GM19438 (cell line): ENCODE results near the gene TFF3.

Experiments used
- ATAC-seq: cut with Tn5 transposase; IDR thresholded peaks from one replicate; pipeline ENCODE4 v1.9.1; 2021; ENCODE audit warnings: low read depth; ENCODE audit not compliant: unreplicated experiment

Gene TFF3, protein sequence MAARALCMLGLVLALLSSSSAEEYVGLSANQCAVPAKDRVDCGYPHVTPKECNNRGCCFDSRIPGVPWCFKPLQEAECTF

DNA sequence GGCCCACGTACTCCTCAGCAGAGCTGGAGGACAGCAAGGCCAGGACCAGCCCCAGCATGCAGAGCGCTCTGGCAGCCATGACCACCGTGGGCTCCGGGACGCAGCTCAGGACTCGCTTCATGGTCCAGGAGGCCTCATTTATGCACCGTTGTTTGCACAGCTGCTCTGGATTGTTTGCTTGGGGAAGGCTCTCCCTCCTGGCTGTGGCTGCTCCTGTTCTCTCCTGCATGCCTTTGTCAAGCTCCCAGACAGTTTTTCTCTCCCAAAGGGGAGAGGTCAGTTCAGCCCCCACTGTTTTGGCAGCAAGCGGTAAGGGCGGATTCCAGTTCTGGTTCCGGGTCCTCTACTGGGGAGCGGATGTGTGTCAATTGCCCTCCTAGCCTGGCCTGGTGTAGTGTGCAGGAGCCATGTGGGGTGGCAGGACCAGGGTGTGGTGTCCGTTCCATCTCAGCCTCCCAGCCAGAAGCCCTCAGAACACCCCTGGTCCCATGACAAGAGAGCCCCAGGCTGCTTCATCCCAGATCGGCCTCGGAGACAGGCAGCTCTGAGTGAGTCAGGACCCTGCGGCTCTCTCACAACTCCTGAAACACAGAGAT lies at the start of gene TFF3:
Gene TFF3, minus strand, starts transcription at position 114 of the 596 bp plus-strand sequence. Its CDS starts 35 bp downstream, at position 79.
- no peak for ATAC-seq

DNA sequence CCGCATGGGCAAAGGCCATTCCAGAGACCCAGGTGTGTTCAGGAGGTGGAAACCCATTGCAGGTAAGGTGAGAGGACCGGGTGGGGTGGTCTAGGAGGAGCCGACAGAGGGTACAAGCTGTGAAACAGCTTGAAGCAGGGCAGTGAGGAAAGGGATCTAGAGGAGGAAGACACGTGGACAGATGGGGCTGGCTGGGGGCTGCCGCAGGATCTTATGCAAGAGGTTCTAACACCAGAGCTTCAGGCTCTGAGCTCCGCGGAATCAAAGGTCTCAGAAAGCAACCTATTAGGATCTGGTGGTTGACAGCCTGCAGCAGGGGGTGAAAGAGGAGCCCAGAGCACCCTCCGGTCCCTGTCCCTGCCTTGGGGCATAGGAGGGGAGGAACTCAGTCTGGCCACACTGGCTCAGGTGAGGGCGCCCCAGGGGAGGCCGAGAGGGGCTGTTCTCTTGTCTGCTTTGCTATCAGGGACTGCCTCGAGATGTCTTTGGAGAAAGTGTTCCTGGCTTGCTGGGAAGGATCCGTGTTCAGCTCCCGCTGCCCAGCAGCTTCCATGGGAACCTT lies 49.2 kb upstream of the TFF3 start:
- no peak for ATAC-seq

DNA sequence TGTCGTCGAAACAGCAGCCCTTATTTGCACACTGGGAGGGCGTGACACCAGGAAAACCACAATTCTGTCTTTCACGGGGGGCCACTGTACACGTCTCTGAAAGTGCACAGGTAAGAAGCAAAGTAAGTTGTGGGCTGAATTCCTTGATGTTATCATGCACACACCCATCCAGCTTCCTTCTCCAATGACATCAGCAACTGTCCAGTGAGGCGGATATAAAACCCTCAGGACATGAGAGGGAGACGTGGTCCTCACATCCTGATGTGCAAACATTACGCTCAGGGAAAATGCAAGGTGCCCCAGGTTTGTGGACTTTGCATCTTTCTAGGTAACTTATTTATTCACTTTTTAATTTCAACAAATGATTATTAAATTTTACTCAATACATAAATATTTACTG lies 48.1 kb upstream of the TFF3 start:
- no peak for ATAC-seq

DNA sequence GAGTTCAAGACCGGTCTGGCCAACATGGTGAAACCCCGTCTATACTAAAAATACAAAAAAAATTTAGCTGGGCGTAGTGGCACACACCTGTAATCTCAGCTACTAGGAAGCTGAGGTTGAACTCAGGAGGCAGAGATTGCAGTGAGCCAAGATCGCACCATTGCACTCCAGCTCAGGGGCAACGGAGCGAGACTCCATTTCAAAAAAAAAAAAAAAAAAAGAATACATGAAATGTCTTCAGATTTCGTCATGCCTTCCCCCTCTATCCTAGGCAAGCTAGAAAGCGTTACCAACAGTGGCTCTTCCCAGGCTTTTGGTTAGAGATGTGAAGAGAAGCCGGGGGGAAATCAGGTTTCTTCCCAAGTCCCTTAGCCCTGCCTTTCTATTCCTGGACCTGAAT lies 47.5 kb upstream of the TFF3 start:
- ATAC-seq, result no peak

DNA sequence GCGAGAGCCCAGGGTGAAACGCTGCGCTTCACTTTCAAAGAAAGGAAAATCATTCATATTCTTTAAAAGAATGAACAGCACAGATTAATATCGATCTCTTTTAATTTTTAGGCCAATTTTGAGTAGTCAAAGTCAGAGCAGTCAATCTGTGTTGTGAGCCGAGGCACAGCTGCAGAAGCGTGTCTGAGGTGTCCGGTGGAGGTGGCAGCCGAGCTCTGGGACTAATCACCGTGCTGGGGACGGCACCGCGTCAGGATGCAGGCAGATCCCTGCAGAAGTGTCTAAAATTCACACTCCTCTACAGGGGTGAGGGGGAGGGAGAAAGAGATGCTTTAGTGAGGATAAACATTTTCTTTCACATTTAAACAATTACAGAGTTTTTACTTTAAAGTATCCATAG lies 47.0 kb upstream of the TFF3 start:
- ATAC-seq, result no peak

DNA sequence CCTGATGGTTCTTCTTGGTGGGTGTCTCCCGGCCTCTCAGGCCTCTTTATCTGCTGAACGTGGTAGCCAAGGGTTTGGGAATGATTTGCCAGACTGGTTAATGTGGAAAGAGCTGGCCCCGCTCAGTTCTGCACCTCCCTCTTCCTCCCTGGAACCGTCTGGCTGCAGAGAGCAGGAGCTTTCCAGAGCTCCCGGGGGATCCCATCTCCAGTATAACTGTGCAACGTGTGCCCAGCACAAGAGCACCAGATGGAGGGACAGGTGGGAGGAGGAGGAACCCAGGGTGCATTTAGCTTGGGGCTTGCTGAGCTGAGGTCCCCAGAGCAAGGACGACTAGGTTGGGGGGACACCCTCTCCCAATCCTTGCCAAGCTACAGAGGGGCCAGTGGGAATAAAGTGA lies 46.1 kb upstream of the TFF3 start:
- no peak for ATAC-seq

DNA sequence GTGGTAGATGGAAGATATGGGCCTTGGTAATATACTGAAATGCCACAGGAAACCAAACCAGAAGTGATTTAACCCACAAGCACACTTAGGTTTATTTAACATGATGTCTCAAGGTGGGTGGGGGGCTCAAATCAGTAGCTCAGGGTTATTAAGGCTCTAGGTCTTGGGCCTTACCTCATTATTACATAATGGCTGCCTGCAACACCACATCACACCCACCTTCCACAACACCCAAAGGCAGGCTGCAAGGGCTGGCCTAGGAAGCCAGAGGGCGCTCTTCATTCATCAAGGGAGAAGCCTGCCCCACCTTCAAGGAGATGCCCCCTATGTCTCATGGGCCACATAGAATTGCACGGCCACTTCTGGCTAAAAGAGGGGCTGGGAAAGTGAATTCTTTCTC lies 45.1 kb upstream of the TFF3 start:
- no peak for ATAC-seq

DNA sequence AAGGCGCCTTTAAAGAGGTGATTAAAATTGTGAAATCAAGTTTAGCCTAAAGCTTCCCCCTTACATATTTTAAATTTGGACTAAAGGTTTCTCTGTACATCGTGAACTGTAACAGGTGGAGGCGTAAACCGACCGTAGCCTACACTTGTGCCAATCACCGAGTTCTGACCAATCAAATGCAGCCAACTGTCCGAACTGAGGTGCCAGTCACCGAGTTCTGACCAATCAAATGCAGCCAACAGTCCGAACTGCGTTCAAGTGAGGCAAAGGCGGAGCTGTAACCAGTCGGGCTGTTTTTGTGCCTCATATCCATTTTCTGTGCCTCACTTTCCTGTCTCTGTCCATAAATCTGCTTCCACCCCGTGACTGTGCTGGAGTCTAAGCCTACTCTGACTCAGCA lies 43.7 kb upstream of the TFF3 start:
- ATAC-seq, result no peak

DNA sequence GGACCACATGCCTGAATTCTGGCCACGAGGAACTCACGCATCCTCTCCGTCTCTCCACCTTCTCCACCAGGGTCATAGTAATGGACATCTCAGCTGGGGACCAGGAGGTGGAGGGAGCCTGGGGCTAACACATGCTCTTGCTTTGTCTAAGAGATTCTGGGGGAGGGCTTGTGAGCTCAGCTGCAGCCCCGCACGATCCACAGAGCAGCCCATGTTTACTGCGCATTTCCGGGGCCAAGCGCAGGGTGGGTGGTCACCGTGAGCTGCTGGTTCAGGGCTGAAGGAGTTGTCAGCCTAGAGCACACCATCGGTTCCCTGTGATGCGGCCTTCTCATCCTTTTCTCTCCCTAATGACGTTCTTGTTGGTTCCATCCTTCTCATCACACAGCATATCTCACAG lies 43.1 kb upstream of the TFF3 start:
- no peak for ATAC-seq

DNA sequence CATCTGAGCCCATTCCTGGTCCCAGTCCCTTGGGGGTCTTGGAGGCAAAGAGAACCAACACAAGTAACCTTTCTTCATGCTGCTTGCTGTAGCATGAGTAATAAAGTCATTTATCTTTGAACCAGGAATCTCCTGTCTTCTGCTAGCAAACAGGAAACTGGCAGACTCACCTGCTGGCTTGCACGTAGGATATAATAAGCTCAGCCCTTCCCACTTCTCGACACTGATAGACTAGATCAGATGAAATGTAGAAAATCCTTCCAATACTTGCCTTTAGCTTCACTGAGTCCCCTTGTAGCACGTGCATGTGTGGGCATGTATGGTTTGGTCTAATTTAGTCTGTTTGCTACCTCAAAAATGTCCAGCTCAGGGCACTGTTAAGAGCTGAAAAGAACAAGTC lies 42.1 kb upstream of the TFF3 start:
- no peak for ATAC-seq

DNA sequence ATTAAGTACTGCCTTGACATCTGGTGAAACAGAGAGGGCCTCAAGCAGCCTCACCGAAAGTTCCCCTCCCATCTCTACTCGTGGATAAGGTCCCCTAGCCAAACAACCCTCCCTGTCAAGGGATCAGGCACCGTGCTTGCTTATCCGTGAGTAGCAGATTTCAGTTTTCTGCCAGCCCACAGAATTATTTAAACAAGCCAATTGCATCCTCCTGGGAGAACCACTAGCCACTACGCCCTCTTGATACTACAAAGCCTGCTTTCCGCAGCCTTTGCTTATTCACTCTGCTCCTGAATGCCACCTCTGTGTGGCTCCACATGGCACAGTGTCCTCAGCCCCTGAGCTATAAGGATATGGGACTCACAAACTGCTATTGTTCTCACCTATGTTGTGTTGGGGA lies 41.4 kb upstream of the TFF3 start:
- no peak for ATAC-seq

DNA sequence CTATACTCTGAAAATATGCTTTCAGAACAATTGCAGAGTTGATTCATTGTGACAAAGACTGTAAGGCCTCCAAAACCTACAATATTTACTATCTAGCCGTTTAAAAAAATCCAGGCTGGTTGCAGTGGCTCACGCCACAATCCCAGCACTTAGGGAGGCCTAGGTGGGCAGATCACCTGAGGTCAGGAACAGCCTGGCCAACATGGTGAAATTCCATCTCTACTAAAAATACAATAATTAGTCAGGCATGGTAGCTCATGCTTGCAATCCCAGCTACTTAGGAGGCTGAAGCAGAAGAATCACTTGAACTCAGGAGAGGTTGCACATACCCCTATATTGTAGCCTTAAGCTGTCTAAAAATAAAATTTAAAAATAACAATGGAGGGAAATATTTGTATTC lies 40.8 kb upstream of the TFF3 start:
- ATAC-seq, result no peak

DNA sequence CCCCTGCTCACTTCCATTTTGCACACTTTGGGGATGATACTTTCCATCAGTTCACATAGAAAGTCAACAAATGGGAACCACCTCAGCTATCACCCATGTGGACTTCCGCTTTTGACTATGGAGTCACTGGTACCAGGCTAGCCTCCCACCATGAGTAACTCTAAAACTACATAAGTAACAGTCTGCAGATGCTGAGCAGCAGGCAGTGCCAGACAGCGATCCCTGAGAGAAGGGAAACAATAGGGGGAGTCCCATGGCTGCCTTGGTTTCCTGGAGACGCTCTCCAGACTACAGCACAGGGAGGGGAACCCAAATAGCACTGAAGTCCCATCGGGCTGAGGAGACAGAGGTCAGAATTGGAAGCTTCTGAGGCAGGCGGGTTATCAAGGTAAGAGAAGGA lies 38.4 kb upstream of the TFF3 start:
- no peak for ATAC-seq

DNA sequence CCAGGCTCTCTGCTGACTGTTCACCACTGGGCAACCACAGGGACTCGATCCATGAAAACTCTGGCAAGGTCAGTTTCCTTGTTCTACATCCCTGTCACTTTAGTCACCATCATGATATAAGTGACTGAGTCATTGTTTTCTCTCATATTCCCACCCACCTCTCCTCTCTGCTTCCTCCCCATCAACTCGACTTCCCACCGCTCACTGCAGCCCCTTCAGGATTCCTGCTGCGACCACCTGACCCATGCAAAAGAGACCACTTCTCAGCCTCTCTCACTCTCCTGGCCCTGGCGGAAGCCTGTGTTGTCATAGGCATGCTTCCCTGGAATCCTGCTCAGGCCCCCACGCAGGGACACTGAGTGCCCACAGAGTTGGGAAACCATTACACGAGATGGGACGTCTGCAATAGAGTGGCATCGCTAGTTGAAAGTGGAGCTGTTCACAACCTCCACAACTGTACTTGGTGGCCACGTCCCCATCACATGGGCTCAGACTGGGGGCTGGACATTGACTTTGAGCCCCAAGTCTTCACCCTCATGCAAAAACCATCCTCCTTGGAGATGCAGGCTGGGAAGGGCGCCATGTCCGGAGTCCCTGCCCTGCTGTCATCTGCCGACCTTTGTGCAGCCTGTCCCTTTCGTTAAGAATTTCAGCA lies 37.4 kb upstream of the TFF3 start:
- no peak for ATAC-seq

DNA sequence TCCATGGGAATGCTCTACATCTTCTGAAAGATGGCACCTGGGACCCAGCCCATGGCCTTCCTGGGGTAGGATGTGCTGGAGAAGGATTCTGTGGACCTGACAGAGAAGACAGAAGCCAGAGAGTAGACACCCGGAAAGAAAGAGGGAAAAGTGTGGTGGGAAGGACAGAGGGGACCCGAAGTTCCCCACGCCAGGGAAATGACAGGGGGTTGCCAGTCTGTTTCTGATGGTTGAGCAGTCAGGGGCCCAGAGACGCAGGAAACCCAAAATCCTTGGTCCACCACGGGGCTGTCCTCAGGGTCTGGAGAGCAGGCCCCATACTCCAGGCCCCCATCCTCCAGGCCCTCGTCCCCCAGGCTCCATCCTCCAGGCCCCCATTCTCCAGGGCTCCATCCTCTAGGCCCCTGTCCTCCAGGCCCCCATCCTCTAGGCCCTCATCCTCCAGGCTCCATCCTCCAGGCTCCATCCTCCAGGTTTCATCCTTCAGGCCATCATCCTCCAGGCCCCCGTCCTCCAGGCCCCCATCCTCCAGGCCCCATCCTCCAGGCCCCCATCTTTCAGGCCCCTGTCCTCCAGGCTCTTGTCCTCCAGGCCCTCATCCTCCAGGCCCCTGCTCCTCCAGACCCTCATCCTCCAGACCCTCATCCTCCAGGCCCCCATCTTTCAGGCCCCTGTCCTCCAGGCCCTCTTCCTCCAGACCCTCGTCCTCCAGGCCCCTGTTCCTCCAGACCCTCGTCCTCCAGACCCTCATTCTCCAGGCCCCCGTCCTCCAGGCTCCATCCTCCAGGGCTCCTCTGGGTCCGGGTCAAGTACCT lies 36.6 kb upstream of the TFF3 start:
- no peak for ATAC-seq

DNA sequence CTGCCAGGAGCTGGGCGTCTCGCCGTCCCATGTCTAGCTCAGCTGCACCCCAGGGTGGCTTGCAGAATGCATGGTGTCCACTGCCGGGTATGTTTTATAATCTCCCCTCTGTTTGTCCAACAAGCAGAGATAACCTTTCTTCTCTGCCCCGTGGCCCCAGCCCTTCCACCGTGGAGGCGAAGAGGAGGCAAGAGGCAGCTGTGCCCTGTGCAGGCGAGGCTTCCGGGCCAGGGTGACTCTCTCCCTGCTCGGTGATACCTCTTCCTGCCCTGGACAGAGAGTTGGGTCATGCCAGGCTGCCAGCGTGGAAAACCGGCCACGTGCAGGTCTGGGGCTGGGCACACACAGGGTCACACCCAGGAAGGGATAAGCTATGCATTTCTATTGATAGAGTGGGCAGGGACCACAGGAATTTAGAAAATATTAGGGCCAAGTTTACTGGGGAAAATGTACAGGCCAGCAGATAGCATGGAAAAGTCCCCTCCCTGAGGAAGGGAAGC lies 35.8 kb upstream of the TFF3 start, which contains the start of gene TFF2:
Gene TFF2, minus strand, starts transcription at position 68 of the 500 bp plus-strand sequence. Its CDS starts 37 bp downstream, at position 31.
- ATAC-seq, result no peak

DNA sequence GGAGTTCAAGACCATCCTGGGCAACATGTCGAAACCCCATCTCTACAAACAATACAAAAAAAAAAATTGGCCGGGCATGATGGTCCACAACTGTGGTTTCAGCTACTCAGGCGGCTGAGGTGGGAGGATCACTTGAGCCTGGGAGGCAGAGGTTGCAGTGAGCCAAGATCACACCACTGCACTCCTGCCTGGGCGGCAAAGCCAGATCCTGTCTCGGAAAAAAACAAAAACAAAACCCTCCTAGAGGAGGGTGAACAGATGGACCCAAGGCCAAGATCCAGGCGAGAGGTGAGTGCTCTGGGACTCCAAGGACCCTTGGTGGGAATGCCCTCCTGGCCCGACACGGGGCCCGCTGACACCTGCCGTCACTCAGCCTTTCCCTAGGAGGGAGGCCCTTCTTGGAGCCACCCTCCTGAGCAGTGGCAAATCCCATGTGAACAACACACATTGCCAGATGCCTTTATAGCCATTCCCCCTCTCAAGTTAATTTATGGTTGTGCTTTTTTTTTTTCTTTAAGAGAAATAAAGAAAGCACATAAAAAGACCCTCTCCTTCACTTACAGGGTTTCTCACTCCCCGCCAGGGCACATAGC lies 35.2 kb upstream of the TFF3 start:
- no peak for ATAC-seq

DNA sequence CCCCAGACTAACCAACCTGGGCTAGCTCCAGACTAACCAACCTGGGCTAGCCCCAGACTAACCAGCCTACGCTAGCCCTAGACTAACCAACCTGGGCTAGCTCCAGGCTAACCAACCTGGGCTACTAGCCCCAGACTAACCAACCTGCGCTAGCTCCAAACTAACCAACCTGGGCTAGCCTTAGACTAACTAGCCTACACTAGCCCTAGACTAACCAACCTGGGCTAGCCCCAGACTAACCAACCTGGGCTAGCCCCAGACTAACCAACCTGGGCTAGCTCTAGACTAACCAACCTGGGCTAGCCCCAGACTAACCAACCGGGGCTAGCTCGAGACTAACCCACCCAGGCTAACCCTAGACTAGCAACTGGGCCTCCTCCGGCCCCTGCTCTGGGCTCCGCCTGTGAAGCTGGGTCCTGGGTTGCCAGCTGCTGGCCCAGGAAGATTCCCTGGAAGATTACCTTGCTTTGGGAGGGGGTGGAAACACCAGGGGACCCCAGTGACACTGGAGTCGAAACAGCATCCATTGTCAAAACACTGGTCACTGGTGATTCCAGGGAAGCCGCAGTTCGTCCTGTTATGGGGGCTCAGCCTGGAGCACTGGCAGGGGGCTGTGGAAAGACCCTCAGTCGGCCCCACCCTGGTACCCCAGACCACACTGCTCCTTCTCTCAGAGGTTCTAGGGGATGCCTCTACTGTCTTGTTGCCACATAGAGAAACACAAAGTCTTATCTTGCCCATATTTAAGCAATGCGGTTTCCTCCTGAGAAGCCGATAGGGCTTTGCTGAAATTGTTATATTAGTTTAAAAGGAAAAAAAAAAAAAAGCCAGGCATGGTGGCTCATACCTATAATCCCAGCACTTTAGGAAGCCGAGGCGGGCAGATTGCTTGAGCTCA lies 34.5 kb upstream of the TFF3 start:
- ATAC-seq, result no peak

DNA sequence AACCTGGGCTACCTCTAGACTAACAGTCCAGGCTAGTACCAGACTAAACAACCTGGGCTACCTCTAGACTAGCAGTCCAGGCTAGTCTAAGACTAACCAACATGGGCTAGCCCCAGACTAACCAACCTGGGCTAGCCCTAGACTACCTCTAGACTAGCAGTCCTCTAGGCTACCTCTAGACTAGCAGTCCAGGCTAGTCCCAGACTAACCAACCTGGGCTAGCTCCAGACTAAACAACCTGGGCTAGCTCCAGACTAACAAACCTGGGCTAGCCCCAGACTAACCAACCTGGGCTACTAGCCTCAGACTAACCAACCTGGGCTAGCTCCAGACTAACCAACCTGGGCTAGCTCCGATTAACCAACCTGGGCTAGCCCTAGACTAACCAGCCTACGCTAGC lies 33.6 kb upstream of the TFF3 start:
- ATAC-seq, result no peak
